Measurements from ENCODE around the gene CDK7.

DNA sequence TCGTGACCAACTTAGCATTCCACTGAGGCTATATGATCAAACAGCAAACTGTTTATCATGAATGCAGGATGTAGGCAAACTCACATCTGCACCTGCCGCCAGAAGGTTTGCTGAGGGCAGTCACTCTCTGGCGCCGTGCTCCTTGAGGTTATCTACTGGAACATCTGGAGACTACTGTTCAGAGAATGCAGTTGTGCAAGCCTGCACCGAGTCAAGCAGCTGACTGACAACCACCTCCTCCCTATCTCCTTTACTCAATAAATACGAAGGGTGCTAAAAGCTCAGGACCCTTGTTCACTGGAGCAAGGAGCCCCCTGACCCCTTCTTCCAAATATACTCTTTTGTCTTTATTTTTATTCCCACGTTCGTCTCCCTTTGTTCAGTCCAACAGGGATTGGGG, 70.8 kb downstream of the CDK7 start:
- TF ChIP-seq, protein P1, sequence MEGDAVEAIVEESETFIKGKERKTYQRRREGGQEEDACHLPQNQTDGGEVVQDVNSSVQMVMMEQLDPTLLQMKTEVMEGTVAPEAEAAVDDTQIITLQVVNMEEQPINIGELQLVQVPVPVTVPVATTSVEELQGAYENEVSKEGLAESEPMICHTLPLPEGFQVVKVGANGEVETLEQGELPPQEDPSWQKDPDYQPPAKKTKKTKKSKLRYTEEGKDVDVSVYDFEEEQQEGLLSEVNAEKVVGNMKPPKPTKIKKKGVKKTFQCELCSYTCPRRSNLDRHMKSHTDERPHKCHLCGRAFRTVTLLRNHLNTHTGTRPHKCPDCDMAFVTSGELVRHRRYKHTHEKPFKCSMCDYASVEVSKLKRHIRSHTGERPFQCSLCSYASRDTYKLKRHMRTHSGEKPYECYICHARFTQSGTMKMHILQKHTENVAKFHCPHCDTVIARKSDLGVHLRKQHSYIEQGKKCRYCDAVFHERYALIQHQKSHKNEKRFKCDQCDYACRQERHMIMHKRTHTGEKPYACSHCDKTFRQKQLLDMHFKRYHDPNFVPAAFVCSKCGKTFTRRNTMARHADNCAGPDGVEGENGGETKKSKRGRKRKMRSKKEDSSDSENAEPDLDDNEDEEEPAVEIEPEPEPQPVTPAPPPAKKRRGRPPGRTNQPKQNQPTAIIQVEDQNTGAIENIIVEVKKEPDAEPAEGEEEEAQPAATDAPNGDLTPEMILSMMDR (IDR thresholded peaks at IDR 0.05) = no peak
- no peak for TF ChIP-seq POLR2A (IDR thresholded peaks at IDR 0.05)

Data from thyroid gland (tissue), 4 donors.